OCI-LY7 (cell line): ENCODE results near the gene CRACDL.

Source experiments
- EZH2phosphoT487 ChIP-seq: fragments of 200-600 bp; sonication (generic); IDR thresholded peaks from 2 replicates; pipeline ENCODE4 v1.6.1; 2018; ENCODE audit warnings: low read depth, borderline replicate concordance, mild to moderate bottlenecking, mixed run types, antibody characterized with exemption, low read length, moderate library complexity, mixed read lengths
- TF ChIP-seq, protein P1 (sequence below): fragments of 200-600 bp; sonication (generic); conservative IDR thresholded peaks from 2 replicates; pipeline ENCODE4 v1.5.1; 2014; ENCODE audit warnings: mild to moderate bottlenecking, antibody characterized with exemption, low read length, moderate library complexity, mixed read lengths

DNA sequence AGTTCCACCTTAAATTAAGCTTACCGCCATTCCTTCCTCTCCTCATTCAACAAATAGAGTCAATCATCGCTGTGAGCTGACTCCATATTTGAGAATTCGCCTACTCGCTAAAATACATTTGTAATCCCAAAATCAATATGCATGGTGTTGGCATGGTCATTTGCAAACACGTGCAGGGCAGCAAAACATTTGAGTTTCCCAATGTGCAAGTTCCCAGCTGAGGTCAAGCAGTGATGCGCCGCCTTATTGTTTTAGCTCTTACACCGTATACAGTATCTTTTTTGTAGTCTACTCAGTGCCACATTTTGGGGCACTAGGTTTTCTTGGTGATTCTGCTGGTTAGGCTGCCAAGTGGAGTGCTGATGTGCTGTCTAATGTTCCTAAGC lies 131.8 kb downstream of the CRACDL start:
- TF ChIP-seq, protein P1, sequence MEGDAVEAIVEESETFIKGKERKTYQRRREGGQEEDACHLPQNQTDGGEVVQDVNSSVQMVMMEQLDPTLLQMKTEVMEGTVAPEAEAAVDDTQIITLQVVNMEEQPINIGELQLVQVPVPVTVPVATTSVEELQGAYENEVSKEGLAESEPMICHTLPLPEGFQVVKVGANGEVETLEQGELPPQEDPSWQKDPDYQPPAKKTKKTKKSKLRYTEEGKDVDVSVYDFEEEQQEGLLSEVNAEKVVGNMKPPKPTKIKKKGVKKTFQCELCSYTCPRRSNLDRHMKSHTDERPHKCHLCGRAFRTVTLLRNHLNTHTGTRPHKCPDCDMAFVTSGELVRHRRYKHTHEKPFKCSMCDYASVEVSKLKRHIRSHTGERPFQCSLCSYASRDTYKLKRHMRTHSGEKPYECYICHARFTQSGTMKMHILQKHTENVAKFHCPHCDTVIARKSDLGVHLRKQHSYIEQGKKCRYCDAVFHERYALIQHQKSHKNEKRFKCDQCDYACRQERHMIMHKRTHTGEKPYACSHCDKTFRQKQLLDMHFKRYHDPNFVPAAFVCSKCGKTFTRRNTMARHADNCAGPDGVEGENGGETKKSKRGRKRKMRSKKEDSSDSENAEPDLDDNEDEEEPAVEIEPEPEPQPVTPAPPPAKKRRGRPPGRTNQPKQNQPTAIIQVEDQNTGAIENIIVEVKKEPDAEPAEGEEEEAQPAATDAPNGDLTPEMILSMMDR, result no peak
- TF ChIP-seq EZH2phosphoT487, result no peak
